HG03103 (cell line): ENCODE results near the gene TNFRSF1A.
"Not testable (repeated sequence)": the region's sequence is repeated elsewhere in the genome, so short reads cannot be mapped to it uniquely, and the experiment has no call there.

Experiments used
- ATAC-seq: cut with Tn5 transposase; IDR thresholded peaks from one replicate; pipeline ENCODE4 v1.9.1; 2021; ENCODE audit warnings: low read depth; ENCODE audit not compliant: unreplicated experiment

Gene TNFRSF1A

GRCh38 chr12:6338536-6338935 is 3.3 kb downstream of the TNFRSF1A start:
- ATAC-seq = not testable (repeated sequence)

- no peak for ATAC-seq
Observed at GRCh38 chr12:6337958-6338433, 3.9 kb downstream of the TNFRSF1A start.

- no peak for ATAC-seq
Observed at GRCh38 chr12:6336889-6337853, 4.7 kb downstream of the TNFRSF1A start.

- ATAC-seq = no peak
Observed at GRCh38 chr12:6336079-6336888, 5.6 kb downstream of the TNFRSF1A start.

- peak; percentile 66 for ATAC-seq
Observed at GRCh38 chr12:6335451-6336078, 6.3 kb downstream of the TNFRSF1A start.

- no peak for ATAC-seq
Observed at GRCh38 chr12:6334940-6335450, 6.9 kb downstream of the TNFRSF1A start.

- ATAC-seq = no peak
Observed at GRCh38 chr12:6334359-6334758, 7.5 kb downstream of the TNFRSF1A start.

- ATAC-seq = no peak
Observed at GRCh38 chr12:6333566-6333965, 8.3 kb downstream of the TNFRSF1A start.

- ATAC-seq = no peak
Observed at GRCh38 chr12:6333029-6333428, 8.8 kb downstream of the TNFRSF1A start.

- no peak for ATAC-seq
Observed at GRCh38 chr12:6332459-6332858, 9.4 kb downstream of the TNFRSF1A start.

- ATAC-seq = no peak
Observed at GRCh38 chr12:6330999-6331714, 10.7 kb downstream of the TNFRSF1A start.

- no peak for ATAC-seq
Observed at GRCh38 chr12:6330192-6330591, 11.7 kb downstream of the TNFRSF1A start.

- ATAC-seq = no peak
Observed at GRCh38 chr12:6329703-6330064, 12.2 kb downstream of the TNFRSF1A start.

- ATAC-seq = no peak
Observed at GRCh38 chr12:6328945-6329702, 12.8 kb downstream of the TNFRSF1A start.

GRCh38 chr12:6328045-6328779 is 13.7 kb downstream of the TNFRSF1A start:
- ATAC-seq = no peak

- ATAC-seq = no peak
Observed at GRCh38 chr12:6327229-6328041, 14.4 kb downstream of the TNFRSF1A start.

GRCh38 chr12:6326316-6327228 is 15.3 kb downstream of the TNFRSF1A start:
- no peak for ATAC-seq
